ENCODE measurements around the gene TCF3.

The TCF3 gene

GRCh38 chr19:1577929-1578618, 74.3 kb downstream of the TCF3 start:
- no peak for DNase-seq

DNA sequence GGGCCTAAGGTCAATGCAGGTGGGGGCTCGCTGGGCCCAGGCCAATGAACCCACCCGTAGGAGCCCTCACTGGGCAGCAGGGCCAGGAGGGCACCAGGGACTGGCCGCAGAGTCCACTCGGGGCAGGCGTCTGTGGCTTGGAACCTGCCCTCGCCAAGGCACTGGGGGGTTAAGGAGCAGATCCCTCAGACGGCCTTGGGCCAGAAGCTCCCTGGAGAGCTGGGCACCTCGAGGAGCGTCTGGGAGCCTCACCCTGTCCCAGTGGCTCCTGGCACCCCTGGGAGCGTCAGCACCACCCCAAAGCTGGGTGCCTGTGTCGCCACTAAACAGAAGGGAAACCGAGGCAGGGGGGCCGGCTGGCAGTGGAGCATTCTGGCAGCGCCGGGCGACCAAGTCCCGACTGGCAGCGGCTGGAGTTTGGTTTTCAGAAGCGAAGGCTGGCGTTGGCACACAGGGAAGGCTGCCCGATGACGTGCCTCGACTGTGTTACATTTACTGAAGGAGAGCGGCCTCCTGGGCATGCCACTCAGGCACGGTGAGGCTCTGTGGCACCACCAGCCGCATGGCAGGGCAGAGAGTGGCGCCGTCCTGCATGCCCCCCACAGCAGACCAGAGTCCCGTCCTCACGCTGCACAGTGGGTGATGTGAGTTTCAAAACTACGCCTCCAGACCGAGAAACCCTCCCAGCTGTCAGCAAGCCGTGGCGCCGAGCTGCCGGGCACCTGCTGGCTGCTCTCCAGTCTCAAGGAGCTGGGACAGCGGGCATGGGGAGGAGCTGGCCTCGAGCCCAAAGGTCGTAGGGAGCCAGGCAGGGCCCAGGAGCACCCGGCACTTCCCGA, 75.1 kb downstream of the TCF3 start:
- DNase-seq: no peak

- no peak for DNase-seq
Observed at GRCh38 chr19:1576242-1577089, 75.9 kb downstream of the TCF3 start.

GRCh38 chr19:1575323-1576241, 76.8 kb downstream of the TCF3 start:
- no peak for DNase-seq

DNA sequence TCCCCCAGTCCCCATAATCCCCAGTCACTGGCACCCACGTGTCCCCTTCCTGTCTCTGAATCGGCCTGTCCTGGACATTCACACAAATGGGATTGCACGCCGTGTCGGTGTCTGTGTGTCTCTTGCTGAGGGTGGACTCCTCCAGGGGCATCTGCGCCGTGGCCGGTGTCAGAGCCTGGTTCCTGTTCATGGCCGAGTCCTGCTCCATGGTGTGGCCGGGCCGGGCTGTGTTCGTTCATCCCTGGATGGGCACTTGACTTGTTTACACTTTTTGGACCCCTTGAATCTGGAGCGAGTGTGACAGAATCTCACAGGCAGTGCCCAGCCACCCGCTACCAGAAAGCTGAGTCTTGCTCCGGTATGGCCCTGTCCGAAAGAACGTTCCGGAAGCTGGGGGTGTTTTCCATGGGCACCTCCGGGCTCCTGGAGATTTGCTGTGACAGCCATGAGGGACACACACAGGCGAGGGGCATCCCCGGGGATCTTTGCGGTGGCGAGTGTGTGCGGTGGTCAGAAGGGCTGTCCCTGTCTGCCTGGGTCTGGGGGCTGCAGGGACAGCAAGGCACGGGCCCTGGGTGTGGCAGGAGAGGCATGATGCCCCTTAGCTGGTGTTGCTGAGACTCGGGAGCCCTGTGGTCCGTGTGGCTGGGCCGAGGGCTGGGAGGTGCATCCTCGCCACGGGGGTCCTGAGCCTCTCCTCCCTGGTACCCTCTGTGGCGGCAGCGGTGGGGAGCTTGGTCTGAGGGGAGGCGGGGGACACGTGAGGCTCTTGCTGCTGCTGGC, 77.9 kb downstream of the TCF3 start:
- no peak for DNase-seq

GRCh38 chr19:1572795-1573194, 79.6 kb downstream of the TCF3 start:
- no peak for DNase-seq

GRCh38 chr19:1571358-1571757, 81.1 kb downstream of the TCF3 start:
- DNase-seq: no peak

DNA sequence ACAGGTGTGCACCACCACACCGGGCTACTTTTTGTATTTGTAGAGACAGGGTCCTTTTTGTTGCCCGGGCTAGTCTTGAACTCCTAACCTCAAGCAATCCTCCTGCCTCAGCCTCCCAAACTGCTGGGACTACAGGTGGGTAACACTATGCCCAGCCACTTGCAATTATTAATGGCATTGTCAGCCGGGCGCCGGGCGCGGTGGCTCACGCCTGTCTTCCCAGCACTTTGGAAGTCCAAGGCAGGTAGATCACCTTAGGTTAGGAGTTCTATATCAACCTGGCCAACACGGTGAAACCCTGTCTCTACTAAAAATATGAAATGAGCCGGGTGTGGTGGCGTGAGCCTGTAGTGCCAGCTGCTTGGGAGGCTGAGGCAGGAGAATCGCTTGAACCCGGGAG, 81.6 kb downstream of the TCF3 start:
- no peak for DNase-seq

- no peak for DNase-seq
Observed at GRCh38 chr19:1569997-1570396, 82.4 kb downstream of the TCF3 start.

DNA sequence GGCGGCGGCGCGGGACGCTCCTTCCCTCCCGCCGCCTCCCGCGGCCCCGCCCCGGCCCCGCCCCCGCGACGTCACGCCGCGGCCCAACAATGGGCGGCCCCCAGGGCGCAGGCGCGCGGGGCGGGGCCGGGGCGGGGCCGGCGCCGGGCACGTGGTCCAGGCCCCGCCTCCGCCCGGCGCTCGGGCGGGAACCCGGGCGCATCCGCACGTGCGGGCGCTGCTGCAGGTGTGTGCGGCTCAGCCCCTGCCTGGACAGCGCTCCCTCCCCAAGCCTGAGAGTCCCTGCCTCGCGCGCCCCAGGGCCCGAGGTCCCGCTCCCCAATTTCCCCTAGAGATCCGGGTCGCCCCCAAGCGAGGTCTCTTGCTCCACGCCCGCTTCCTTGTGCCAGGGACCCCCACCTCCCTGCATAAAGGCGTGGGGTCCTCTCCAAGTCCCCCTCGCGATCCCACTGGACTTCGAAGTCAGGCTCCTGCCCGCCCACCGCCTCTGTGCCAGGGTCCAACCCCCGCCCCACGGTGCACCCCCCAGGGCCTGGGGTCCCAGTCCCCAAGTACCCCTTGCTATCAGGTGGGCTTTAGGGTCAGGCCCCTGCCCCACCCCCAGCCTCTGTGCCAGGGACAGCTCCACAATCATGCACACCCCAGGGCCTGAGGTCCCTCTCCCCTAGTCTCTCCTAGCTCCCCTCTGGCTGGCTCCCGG, 83.9 kb downstream of the TCF3 start, which contains the start of gene MEX3D:
Gene MEX3D (minus strand): TSS at position 6 of the 700 bp plus-strand sequence. CDS start 267 bp downstream, outside the sequence.
- peak in 1 of 2 donors; percentile 16 for DNase-seq

GRCh38 chr19:1567848-1568227, 84.6 kb downstream of the TCF3 start:
- DNase-seq: no peak

GRCh38 chr19:1567116-1567847, 85.1 kb downstream of the TCF3 start:
- no peak for DNase-seq

- DNase-seq: no peak
Observed at GRCh38 chr19:1566392-1567115, 85.9 kb downstream of the TCF3 start.

- no peak for DNase-seq
Observed at GRCh38 chr19:1563251-1563650, 89.2 kb downstream of the TCF3 start.

DNA sequence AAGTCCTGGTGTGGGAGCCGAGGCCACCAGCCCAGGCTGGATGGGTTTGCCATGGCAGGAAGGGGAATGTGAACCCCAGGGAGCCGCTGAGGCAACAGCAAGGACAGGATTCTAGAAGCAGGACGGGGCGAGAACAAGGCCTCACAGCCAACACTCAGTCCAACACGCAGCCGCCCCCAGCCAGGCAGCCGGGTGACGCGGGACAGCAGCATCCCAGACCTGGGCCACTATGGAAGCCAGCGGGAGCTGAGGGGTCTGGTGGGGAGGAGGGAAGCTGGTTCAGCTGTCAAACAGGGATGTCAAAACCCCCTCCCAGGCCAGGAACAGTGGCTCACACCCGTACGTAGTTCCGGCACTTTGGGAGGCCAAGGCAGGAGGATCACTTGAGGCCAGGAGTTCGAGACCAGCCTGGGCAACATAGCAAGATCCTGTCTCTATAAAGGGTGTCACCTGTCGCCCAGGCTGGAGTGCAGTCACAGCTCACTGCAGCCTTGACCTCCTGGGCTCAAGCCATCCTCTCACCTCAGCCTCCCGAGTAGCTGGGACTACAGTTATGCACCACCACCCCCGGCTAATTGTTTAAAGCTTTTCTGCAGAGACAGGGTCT, 91.1 kb downstream of the TCF3 start:
- no peak for DNase-seq

DNA sequence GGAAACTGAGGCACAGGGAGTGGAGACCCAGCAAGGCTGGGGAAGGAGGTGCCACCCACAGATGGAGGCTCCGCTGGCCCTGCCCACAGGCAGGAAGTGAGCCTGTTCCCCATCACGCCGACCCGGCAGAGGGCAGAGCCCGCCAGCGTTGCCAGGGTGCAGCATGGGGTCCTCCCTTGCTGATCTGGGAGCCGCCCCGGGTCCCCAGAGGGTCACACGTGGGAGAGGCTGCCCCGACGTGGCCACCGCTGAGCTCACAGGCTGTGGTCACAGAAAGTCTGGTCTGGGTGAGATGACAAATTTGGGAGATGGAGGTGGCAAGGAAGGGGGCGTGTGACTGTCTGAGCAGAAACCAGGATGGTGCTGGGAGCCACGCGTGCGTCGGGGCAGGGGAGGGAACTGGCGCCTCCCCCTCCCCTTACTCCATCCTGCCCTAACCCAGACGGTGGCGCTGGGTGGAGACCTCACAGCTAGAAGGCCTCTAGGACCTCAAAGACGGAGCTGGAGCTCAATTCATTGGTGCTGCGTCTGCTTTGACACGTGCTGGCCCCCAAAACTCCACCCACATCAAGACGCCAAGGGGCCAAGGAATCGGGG, 92.0 kb downstream of the TCF3 start:
- DNase-seq: no peak
